ENCODE results near the gene PSMC1.
"Not testable (repeated sequence)": the region's sequence is repeated elsewhere in the genome, so short reads cannot be mapped to it uniquely, and the experiment has no call there.

PSMC1 gene

GRCh38 chr14:90256354-90257131 lies at the start of gene PSMC1:
Gene PSMC1, plus strand, starts transcription at chr14:90256553. Its CDS starts 45 bp downstream, at chr14:90256598.
- DNase-seq (ENCODE audit: low read depth): peak; percentile 82

DNA sequence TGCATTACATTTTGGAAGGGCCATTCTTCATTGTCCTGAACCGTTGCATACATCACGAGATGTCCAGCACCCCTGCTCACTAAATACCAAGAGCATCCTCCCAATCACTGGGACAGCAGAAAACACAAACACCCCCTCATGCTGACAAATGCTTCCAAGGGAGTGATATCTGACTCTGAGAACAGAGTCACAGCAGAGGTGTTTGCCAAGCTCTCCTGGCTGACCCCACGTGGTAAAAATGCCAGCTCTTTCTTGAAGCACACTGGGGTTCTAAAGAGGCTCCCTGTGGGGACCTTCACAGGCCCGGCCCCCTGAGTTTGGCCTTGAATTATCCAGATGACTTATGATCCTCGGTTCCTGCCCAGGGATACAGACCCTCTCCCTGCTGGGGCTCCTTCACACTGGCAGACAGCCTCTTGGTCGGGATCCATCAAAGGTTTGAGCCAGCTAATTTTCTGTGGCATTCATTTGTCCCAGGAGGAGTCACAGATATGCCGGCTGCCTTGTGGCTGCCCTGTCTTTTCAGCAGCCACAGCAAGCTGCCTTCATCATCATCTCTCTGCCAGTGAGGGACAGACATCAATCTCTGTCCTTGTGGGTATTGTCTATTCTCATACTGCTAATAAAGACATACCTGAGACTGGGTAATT lies 43.1 kb upstream of the PSMC1 start:
- no peak for DNase-seq (ENCODE audit: low read depth)

DNA sequence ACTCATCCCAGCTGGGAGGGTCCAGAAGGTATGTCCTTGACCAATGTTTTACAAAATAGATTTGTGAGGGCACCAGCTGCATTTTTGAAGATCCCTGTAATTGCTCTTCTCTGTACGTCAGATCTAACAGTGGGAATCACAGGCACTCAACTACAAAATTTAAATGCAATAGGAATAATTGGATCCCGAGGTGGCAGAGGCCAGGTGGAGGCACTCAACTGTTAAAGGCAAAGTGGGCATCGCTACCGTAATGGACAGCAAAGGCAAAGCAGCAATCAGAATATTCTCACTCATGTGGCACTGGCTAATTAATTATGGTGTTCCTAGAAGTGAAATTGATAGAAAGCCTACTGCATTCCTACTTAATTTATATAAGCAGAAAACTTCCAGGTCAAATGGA lies 27.9 kb upstream of the PSMC1 start:
- DNase-seq (ENCODE audit: low read depth): no peak

GRCh38 chr14:90229942-90230341 lies 26.4 kb upstream of the PSMC1 start:
- DNase-seq (ENCODE audit: low read depth): not testable (repeated sequence)

DNA sequence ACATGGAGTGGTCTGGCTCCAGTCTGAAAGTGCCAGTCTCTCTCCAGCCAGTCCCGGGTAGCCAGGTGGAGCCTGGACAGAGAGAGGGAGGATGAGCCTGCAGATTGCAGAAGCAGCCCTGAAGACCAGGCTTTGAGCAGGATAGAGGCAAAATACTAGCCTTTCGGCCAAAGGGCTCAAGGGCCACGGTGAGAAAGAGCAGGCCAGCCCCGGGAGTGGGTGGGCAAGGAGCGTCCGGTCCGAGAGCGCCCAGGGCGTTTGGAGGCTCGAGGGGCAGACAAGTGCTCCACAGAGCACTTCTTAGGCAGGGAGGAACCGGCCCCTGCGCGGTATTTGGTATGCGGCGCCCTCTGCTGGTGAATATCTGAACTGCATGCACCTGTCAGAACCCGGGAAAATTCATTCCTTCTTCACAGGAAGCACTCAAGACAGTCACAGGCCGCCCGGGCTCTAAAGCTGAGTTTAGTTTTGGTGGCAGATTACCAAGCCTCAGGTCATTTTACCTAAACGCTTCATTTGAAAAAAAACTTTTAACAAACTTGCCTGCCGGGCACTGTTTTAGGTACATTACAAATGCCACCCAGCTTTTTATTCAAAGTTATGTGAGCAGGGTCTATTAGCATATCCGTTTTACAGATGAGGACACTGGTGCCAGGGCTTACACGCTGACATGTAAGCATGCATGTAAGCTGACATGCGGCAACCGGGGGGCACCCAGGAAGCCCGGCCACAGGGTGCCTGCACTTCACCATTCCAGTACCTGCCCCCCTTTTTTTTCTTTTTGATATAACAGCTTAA lies 21.0 kb upstream of the PSMC1 start:
- DNase-seq (ENCODE audit: low read depth): peak; percentile 41

GRCh38 chr14:90239139-90239538 lies 17.2 kb upstream of the PSMC1 start:
- no peak for DNase-seq (ENCODE audit: low read depth)

- no peak for DNase-seq (ENCODE audit: low read depth)
Observed at GRCh38 chr14:90242444-90242843, 13.9 kb upstream of the PSMC1 start.

DNA sequence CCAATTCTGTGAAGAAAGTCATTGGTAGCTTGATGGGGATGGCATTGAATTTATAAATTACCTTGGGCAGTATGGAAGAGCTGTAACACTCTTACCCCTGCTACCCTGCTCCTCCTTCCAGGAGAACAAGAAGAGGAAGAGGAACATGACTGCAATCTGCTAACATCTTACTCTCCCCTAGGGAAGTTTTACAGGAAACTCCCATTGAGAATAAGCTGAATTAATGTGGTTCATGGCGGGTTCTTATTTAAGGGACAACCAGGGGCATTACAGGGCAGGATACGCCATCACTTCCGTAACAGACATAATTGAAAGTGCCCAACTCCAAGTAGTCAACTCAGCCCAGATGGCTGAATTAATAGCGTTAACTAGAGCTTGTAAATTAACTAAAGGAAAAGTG lies 9.4 kb upstream of the PSMC1 start:
- no peak for DNase-seq (ENCODE audit: low read depth)

DNA sequence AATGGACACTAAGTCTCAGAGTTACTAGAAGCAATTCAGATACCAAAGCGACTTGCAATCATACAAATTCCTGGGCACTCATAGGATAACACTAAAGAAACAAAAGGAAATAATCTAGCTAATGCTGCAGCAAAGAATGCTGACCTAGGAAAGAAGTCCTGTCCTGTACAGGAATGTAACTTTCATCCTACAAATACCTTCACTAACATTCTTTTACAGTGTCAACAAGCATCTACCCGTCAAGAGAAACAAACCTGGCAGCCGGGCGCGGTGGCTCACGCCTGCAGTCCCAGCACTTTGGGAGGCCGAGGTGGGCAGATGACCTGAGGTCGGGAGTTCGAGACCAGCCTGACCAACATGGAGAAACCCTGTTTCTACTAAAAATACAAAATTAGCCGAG lies 8.9 kb upstream of the PSMC1 start:
- not testable (repeated sequence) for DNase-seq (ENCODE audit: low read depth)

DNA sequence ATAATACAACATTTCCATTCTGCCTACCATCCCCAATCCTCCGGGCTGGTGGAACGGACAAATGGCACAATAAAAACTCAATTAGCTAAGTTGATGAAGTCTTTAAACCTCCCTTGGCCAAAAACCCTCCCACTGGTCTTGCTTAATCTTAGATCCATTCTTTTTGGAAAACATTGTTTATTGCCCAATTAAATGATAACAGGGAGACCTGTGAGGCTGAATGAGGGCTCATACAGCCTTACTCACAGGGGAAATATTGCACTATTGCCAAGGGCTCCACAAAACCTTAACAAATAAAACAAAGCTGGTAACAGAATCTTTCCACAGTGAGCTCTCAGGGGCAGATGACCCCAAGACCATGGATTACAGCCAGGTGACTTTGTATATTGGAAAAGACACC lies 7.8 kb upstream of the PSMC1 start:
- no peak for DNase-seq (ENCODE audit: low read depth)

GRCh38 chr14:90253826-90254225 lies 2.5 kb upstream of the PSMC1 start:
- DNase-seq (ENCODE audit: low read depth): no peak

GRCh38 chr14:90255871-90256270 lies 482 bp upstream of the PSMC1 start:
- DNase-seq (ENCODE audit: low read depth): no peak

DNA sequence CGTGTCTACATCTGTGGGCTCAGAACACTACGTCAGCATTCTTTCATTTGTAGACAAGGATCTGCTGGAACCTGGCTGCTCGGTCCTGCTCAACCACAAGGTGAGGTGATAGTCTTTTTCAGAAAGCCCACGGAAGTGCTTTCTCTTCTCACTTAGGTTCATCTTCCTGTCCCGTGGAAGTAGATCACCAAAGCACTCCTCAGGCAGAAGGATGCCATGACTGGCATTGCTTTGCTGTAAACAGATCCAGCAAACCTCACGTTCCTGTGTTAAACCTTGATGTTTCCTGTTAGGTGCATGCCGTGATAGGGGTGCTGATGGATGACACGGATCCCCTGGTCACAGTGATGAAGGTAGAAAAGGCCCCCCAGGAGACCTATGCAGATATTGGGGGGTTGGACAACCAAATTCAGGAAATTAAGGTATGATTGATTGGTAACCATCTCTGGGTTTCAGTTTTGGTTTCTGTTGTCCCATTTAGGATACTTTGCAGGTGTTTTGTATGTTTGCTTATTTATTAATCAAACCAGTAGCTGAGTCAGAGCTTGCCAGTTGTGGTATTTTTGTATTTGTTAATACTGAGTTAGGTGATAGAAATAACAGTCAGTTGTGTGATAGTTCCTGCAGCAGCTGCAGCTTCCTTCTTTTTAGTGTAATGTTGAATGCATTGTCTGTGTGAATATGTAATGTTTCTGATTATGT lies 7.5 kb downstream of the PSMC1 start:
- DNase-seq (ENCODE audit: low read depth): no peak

- DNase-seq (ENCODE audit: low read depth): no peak
Observed at GRCh38 chr14:90266441-90267154, 10.2 kb downstream of the PSMC1 start.

DNA sequence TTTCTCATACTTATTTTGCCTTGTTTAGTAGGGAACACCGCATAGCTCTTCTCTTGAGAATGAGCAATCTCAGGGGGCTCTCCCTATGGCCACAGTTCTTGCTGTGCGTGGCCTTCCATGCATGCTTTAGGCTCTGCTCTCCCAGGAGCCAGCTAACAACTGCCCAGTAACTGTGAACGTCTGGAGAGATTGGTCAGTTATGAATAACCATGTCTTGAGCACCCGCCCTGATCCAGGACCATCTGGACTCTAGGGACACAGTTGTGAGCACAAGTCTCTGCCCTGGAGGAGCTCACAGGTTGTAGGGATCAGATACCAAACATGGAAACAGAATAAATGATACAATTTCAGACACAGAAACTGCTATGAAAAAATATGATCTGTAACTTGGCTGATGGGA lies 12.1 kb downstream of the PSMC1 start:
- no peak for DNase-seq (ENCODE audit: low read depth)

DNA sequence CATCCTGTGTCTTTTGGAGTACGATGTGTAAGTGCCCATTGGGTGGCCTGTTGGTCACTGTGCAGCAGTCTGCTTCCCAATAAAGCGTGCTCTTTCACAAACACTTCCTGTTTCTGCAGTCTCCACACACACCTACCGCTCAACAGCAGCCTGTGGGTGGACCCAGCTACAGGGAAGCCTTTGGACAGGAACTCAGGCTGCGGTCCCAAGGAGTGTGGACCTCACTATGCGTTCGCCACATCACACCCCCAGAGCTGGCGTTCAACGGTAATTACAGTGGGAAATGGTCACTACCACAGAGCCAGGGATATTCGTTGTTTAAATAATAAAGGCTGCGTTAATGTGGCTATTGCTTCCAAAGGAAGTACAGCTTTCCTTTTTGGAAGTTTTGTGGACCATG lies 16.2 kb downstream of the PSMC1 start:
- DNase-seq (ENCODE audit: low read depth): no peak

DNA sequence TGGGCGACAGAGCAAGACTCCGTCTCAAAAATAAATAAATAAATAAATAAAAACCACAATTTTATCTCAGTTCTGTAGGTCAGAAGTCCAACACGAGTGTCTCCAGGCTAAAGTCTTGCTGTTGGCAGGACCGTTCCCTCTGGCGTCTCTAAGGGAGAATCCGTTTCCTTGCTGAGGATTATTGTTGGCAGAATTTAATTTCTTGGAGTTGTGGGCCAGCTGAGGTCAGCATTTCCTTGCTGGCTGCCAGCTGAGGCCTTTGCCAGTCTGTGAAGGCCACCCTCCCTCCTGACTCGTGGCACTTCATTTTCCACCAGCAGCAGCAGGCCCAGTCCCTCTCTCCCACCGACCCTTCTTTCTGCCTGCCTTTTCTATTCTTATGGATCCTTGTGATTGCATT lies 17.2 kb downstream of the PSMC1 start:
- DNase-seq (ENCODE audit: low read depth): no peak

GRCh38 chr14:90274019-90274418 lies 17.7 kb downstream of the PSMC1 start:
- DNase-seq (ENCODE audit: low read depth): no peak

GRCh38 chr14:90274808-90275457 lies 18.6 kb downstream of the PSMC1 start:
- no peak for DNase-seq (ENCODE audit: low read depth)

DNA sequence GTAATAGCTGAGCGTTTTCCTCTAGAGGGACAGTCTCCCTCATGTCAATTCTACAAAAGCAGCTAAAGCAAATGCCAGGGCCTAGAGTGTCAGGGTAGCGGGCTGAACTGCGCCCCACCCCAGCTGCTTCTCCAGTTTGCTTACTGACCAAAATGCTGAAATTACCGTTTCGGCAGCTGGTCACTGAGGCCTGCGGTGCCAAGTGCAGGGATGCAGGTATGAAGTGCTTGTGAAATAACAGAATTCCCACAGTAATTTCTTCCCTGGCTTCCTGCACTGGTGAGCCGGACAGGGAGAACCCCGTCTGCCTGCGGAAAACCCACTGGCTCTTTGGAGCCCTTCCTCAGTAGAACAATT lies 19.1 kb downstream of the PSMC1 start:
- no peak for DNase-seq (ENCODE audit: low read depth)

GRCh38 chr14:90275820-90276219 lies 19.5 kb downstream of the PSMC1 start:
- no peak for DNase-seq (ENCODE audit: low read depth)

All from activated T-helper 1 cell treated with Interleukin-2 at 50 U/mL for 16 hours (primary cell).